ENCODE data around the gene AKR1C2. TPM values are rescaled to one million over a fixed set of nuclear protein-coding genes. Genes with fewer than 3 reads are reported as not detected.
"Not testable (repeated sequence)": the region's sequence is repeated elsewhere in the genome, so short reads cannot be mapped to it uniquely, and the experiment has no call there.

The AKR1C2 gene
- total and polyA plus RNA-seq, 10 of the 15 experiments (the other 5 are each of a cell fraction or from before 2014, with no cell fraction given) = 0.31 to 0.44 (median 0.36) TPM; not detected in 7

DNA sequence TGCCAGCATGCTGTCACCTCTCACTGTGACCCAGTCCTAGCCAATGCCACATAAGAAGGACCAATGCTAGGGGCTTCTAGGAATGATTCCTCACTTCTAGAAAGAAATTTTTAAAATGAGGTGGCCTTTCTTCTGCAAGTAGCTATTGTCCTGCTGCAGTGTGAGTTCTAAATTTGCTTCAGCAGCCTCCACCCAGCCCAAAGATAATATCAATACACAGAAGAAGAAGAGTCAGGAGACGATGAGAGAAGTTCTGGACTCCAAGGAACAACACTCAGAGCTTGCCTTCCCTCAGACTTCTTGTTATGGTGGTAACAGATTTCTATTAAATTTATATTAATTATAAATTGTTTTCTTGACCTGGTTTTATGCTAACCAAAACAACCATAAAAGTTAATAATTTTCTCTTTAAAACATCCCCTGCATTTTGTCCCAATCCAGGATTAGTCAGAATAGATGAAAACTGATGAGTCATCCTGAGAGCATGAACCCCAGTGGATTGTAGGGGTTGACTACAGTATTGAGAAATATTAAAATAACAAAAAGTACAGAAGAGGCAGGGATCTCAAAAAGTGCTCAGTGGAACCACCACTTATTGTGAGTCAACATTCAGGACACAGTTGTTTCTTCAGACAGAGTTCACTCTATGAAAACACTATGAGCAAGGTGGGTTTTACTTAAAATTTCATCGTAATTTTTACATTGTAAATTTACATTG lies 29.6 kb upstream of the AKR1C2 start:
- no TSS peak for BruUV-seq (replicated peaks)

DNA sequence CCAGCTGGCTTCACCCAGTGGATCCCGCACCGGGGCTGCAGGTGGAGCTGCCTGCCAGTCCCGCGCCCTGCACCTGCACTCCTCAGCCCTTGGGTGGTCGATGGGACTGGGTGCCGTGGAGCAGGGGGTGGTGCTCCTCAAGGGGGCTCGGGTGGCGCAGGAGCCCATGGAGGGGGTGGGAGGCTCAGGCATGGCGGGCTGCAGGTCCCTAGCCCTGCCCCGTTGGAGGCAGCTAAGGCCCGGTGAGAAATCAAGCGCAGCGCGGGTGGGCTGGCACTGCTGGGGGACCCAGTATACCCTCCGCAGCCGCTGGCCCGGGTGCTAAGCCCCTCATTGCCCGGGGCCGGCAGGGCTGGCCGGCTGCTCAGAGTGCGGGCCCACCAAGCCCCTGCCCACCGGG lies 28.8 kb upstream of the AKR1C2 start:
- H3K9ac ChIP-seq (ENCODE audit: control insufficient read depth, insufficient read depth, low read length); H3K79me2 ChIP-seq (ENCODE audit: control insufficient read depth, insufficient read depth, low read length); SMC1A ChIA-PET (ENCODE audit: uncharacterized antibody, unreplicated experiment); H4K20me1 ChIP-seq (ENCODE audit: control insufficient read depth, insufficient read depth); H3K27me3 ChIP-seq (replicated peaks in 1 of 2; ENCODE audit: control insufficient read depth in 2 of 2, insufficient read depth in 2 of 2, low read length in 1 of 2); H3K27ac ChIP-seq (ENCODE audit: control insufficient read depth, insufficient read depth); in situ Hi-C loops (cut with MboI); H3K4me2 ChIP-seq (ENCODE audit: control insufficient read depth, insufficient read depth); POLR2A ChIA-PET; H3K4me1 ChIP-seq (ENCODE audit: control insufficient read depth, insufficient read depth, low read length); DNase-seq (ENCODE audit: low read depth, low spot score); H3K9me3 ChIP-seq (replicated peaks; ENCODE audit: control insufficient read depth, insufficient read depth, low read length); H3K4me3 ChIP-seq; ATAC-seq; H2AFZ ChIP-seq (ENCODE audit: control insufficient read depth, low read depth, low read length); H3K36me3 ChIP-seq (ENCODE audit: control insufficient read depth in 2 of 2, insufficient read depth in 2 of 2, low read length in 1 of 2); FAIRE-seq; BruUV-seq (replicated peaks); CTCF ChIA-PET; RAD21 ChIA-PET (ENCODE audit: unreplicated experiment); intact Hi-C loops (cut with micrococcal nuclease; ENCODE audit: unreplicated experiment): not testable (repeated sequence)
- WGBS (ENCODE audit: insufficient coverage, insufficient replicate concordance, low lambda C conversion rate, missing lambda C conversion rate) = 63% methylated on average over 22 of the region's 22 CpGs

More for the DNA sequence above, 29.6 kb upstream of the AKR1C2 start:
- no peaks in the 10 kb centered on the region for H3K79me2 ChIP-seq (ENCODE audit: control insufficient read depth, insufficient read depth, low read length)
- ATAC-seq (no peak), DNase-seq (ENCODE audit: low read depth, low spot score) (no peak), FAIRE-seq (no peak)
- intact Hi-C loops (cut with micrococcal nuclease; ENCODE audit: unreplicated experiment) (no loop called here), in situ Hi-C loops (cut with MboI) (no loop called here)
- H3K4me2 ChIP-seq (ENCODE audit: control insufficient read depth, insufficient read depth) = no peak overlapping the region
- ChIA-PET POLR2A (no interaction called here), CTCF (no interaction called here), SMC1A (ENCODE audit: uncharacterized antibody, unreplicated experiment) (no interaction called here), RAD21 (ENCODE audit: unreplicated experiment) (no interaction called here)
- no peaks in the 10 kb centered on the region for H3K36me3 ChIP-seq (ENCODE audit: control insufficient read depth in 2 of 2, insufficient read depth in 2 of 2, low read length in 1 of 2)
- no peaks in the 10 kb centered on the region for H3K4me1 ChIP-seq (ENCODE audit: control insufficient read depth, insufficient read depth, low read length)
- no peak overlapping the region for H3K4me3 ChIP-seq
- WGBS (ENCODE audit: insufficient coverage, insufficient replicate concordance, low lambda C conversion rate, missing lambda C conversion rate) = 3% methylated on average over 2 of the region's 2 CpGs
- H3K27me3 ChIP-seq (replicated peaks in 1 of 2; ENCODE audit: control insufficient read depth in 2 of 2, insufficient read depth in 2 of 2, low read length in 1 of 2) = no peaks in the 10 kb centered on the region
- no peak overlapping the region for H2AFZ ChIP-seq (ENCODE audit: control insufficient read depth, low read depth, low read length)
- H3K9me3 ChIP-seq (replicated peaks; ENCODE audit: control insufficient read depth, insufficient read depth, low read length) = no peaks in the 10 kb centered on the region; the same call in 1 of the 3 replicates
- H3K9ac ChIP-seq (ENCODE audit: control insufficient read depth, insufficient read depth, low read length) = no peak overlapping the region
- no peak for TF ChIP-seq TBL1XR1 (IDR thresholded peaks at IDR 0.05; ENCODE audit: low read depth, low read length)
- H4K20me1 ChIP-seq (ENCODE audit: control insufficient read depth, insufficient read depth) = no peaks in the 10 kb centered on the region
- no peak overlapping the region for H3K27ac ChIP-seq (ENCODE audit: control insufficient read depth, insufficient read depth)

GRCh38 chr10:5031588-5031987 lies 27.9 kb upstream of the AKR1C2 start:
- ATAC-seq; DNase-seq (ENCODE audit: low read depth, low spot score); H3K4me3 ChIP-seq; H3K79me2 ChIP-seq (ENCODE audit: control insufficient read depth, insufficient read depth, low read length); H2AFZ ChIP-seq (ENCODE audit: control insufficient read depth, low read depth, low read length); H3K36me3 ChIP-seq (ENCODE audit: control insufficient read depth in 2 of 2, insufficient read depth in 2 of 2, low read length in 1 of 2); H3K4me1 ChIP-seq (ENCODE audit: control insufficient read depth, insufficient read depth, low read length); POLR2A ChIA-PET; FAIRE-seq; RAD21 ChIA-PET (ENCODE audit: unreplicated experiment); H3K27ac ChIP-seq (ENCODE audit: control insufficient read depth, insufficient read depth); CTCF ChIA-PET; H3K27me3 ChIP-seq (replicated peaks in 1 of 2; ENCODE audit: control insufficient read depth in 2 of 2, insufficient read depth in 2 of 2, low read length in 1 of 2); in situ Hi-C loops (cut with MboI); H4K20me1 ChIP-seq (ENCODE audit: control insufficient read depth, insufficient read depth); H3K9me3 ChIP-seq (replicated peaks; ENCODE audit: control insufficient read depth, insufficient read depth, low read length); H3K4me2 ChIP-seq (ENCODE audit: control insufficient read depth, insufficient read depth); intact Hi-C loops (cut with micrococcal nuclease; ENCODE audit: unreplicated experiment); BruUV-seq (replicated peaks); H3K9ac ChIP-seq (ENCODE audit: control insufficient read depth, insufficient read depth, low read length): not testable (repeated sequence)
- SMC1A ChIA-PET (ENCODE audit: uncharacterized antibody, unreplicated experiment) = interaction anchor here (0.6 kb wide), 1 partner anchor 100 kb away, joined by 3 read pairs; no protein-coding TSS in a partner anchor
- 55% methylated on average over 4 of the region's 4 CpGs for WGBS (ENCODE audit: insufficient coverage, insufficient replicate concordance, low lambda C conversion rate, missing lambda C conversion rate)

Measured in GM12878 (cell line).